ENCODE measurements around the gene PRKAR1A. TPM values are rescaled to one million over a fixed set of nuclear protein-coding genes. Genes with fewer than 3 reads are reported as not detected.

Gene PRKAR1A
- total and polyA plus RNA-seq, 7 donors = 53.6 to 268 (median 206) TPM

DNA sequence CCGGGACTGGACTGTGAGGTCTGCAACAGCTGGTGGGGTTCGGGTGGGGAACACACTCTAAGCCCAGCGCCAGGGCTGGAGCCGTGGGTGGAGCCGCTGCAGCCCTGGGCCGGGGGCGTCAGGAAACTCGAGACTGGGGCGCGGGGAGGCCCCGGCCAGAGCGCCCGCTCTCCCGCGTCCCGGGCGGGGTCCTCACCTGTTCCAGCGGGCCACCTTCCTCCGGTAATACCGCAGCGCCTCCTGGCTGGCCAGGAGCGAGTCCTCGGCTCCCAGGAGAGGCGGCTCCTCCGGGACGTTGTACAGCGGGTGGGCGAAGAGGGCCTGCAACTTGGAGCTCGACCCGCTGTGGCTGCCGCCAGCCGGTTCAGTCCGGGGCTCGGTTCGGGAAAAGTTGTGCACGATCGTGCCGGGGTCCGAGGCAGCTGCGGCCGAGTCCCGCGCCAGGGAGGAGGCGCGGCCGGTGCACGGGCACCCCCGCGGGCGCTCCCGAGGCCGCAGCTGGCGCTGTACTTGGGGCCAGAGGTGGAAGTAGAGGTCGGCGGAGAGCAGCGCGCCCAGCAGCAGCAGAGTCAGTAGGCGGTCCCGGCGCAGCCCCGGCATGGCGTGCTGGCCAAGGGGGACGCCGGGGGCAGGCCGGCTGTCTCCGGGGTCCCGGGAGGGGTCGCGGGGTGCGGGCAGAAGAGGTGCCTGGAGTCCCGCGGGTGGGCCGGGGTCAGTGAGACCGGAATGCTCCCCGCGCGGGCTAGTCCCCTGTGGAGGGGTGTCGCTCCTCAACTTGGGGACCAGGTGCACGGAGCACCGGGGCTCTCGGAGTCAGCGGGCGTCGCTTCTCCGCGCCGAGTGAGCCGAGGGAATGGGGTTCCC lies 88.1 kb downstream of the PRKAR1A start:
- Histone ChIP-seq H3K27me3 (peaks cover 8 to 46% (median 25%) of the 10 kb centered on the region in 3 donors), H3K36me3 (no peaks in the 10 kb centered on the region), H3K27ac (peak overlapping the region; percentile 61 to 73 (median 66)), H3K4me3 (peak overlapping the region; percentile 30 to 56 (median 50)), H3K9me3 (no peaks in the 10 kb centered on the region), H3K4me1 (peaks cover 0 to 18% (median 16%) of the 10 kb centered on the region in 4 donors)
- no peak for TF ChIP-seq POLR2A (IDR thresholded peaks at IDR 0.05)
- no peak for TF ChIP-seq POLR2AphosphoS5 (IDR thresholded peaks at IDR 0.05)
- TF ChIP-seq EP300 (IDR thresholded peaks at IDR 0.05) = no peak
- TF ChIP-seq, protein P1, sequence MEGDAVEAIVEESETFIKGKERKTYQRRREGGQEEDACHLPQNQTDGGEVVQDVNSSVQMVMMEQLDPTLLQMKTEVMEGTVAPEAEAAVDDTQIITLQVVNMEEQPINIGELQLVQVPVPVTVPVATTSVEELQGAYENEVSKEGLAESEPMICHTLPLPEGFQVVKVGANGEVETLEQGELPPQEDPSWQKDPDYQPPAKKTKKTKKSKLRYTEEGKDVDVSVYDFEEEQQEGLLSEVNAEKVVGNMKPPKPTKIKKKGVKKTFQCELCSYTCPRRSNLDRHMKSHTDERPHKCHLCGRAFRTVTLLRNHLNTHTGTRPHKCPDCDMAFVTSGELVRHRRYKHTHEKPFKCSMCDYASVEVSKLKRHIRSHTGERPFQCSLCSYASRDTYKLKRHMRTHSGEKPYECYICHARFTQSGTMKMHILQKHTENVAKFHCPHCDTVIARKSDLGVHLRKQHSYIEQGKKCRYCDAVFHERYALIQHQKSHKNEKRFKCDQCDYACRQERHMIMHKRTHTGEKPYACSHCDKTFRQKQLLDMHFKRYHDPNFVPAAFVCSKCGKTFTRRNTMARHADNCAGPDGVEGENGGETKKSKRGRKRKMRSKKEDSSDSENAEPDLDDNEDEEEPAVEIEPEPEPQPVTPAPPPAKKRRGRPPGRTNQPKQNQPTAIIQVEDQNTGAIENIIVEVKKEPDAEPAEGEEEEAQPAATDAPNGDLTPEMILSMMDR (IDR thresholded peaks at IDR 0.05) = no peak
- intact Hi-C loops (cut with DNase I) = no loop called here
- WGBS, 2 donors = 1% methylated on average over 88 of the region's 88 CpGs
- no peak for DNase-seq

Other genes starting within 250 kb of the PRKAR1A start
- gene SLC16A6, start 221.3 kb upstream of the PRKAR1A start, total RNA-seq = under 1 TPM in 1 of 4 donors, not detected in 3; 0.14 TPM
- 1 to 10 TPM in 1 of 3 donors, under 1 TPM in 1, not detected in 1; 0.67 to 2.1 TPM for gene SLC16A6, start 221.3 kb upstream of the PRKAR1A start, polyA plus RNA-seq
- gene ARSG, start 220.9 kb upstream of the PRKAR1A start, total RNA-seq = 1 to 10 TPM; 1.5 to 3.0 (median 2.0) TPM
- 1 to 10 TPM in 1 of 3 donors, under 1 TPM in 2; under 0.01 to 2.0 (median 0.69) TPM for gene ARSG, start 220.9 kb upstream of the PRKAR1A start, polyA plus RNA-seq
- gene WIPI1, start 54.9 kb upstream of the PRKAR1A start, total RNA-seq = 10 to 100 TPM; 18.9 to 28.5 (median 22.3) TPM
- 10 to 100 TPM; 63.2 to 78.8 (median 78.1) TPM for gene WIPI1, start 54.9 kb upstream of the PRKAR1A start, polyA plus RNA-seq
- gene FAM20A, start 88.9 kb downstream of the PRKAR1A start, total RNA-seq = 1 to 10 TPM; 3.9 to 10.0 (median 5.9) TPM
- 1 to 10 TPM in 2 of 3 donors, under 1 TPM in 1; 0.46 to 7.3 (median 3.0) TPM for gene FAM20A, start 88.9 kb downstream of the PRKAR1A start, polyA plus RNA-seq